Body of pancreas (tissue), 4 donors: ENCODE measurements around the gene ZNF26. TPM values are rescaled to one million over a fixed set of nuclear protein-coding genes. Genes with fewer than 3 reads are reported as not detected.

ENCODE experiments used
- ATAC-seq: fragments of 150-250 bp; one replicate; pipeline ENCODE4 v1.9.1; 2016
- DNase-seq, 4 donors: peaks; one replicate each; pipeline ENCODE4 v3.0.0-alpha.2; 2019
- H3K27ac ChIP-seq, 4 donors: fragments of 200-600 bp; sonication (generic); 1 replicate in 3 of 4; 2 replicates in 1 of 4; pipeline versions ENCODE4 v1.5.1 to v1.6.1; 2016 to 2019; ENCODE audit warnings: mild to moderate bottlenecking in 1 of 4, mixed read lengths in 1 of 4, moderate library complexity in 1 of 4
- H3K27me3 ChIP-seq, 2 donors: fragments of 200-600 bp; sonication (generic); one replicate each; pipeline ENCODE4 v1.6.0; 2016; ENCODE audit warnings: mild to moderate bottlenecking in 1 of 2
- H3K36me3 ChIP-seq, 2 donors: fragments of 200-600 bp; sonication (generic); replicated peaks in 1 of 2; 2 replicates each; pipeline ENCODE4 v1.5.1; 2016; ENCODE audit warnings: low read depth in 2 of 2; ENCODE audit not compliant: insufficient read depth in 1 of 2
- H3K4me1 ChIP-seq: fragments of 200-600 bp; sonication (generic); one replicate; pipeline ENCODE4 v1.6.0; 2016
- H3K4me3 ChIP-seq, 2 donors: fragments of 200-600 bp; sonication (generic); 1 replicate in 1 of 2; 2 replicates in 1 of 2; pipeline ENCODE4 v1.5.1; 2016 to 2019
- H3K9me3 ChIP-seq, 3 donors: fragments of 200-600 bp; sonication (generic); 1 replicate in 2 of 3; 2 replicates in 1 of 3; pipeline ENCODE4 v1.5.1; 2016
- POLR2A ChIP-seq, 3 donors: fragments of 450-650 bp; IDR thresholded peaks; one replicate each; pipeline ENCODE4 v1.6.1; 2016; ENCODE audit warnings: antibody characterized with exemption in 3 of 3, mild to moderate bottlenecking in 2 of 3
- WGBS, 2 donors: methylation state at CpG; one replicate each; pipeline ENCODE4 v1.1.5; 2017; 5-methylcytosine and 5-hydroxymethylcytosine counted together
- intact Hi-C: fragments of 100-400 bp; cut with DNase I; formaldehyde crosslinking; loops from one replicate; pipeline ENCODE4 v1.15.1; 2023
- total RNA-seq, 2 donors: library from RNA; depleted of rRNA; stranded (reverse); fragments of >200 nt; gene quantifications; one replicate each; pipeline ENCODE4 v1.1.0, GENCODE V29; 2016
- TF ChIP-seq, protein P1 (sequence below), 7 experiments: fragments of 450-650 bp in 4 of 7; fragments of 200-600 bp in 3 of 7; sonication (generic) in 3 of 7; IDR thresholded peaks; one replicate each; pipeline ENCODE4 v1.5.1; 2016 to 2019; ENCODE audit warnings: antibody characterized with exemption in 7 of 7

ZNF26 gene
- total RNA-seq, 2 donors from 2014 or later = 7.5 to 8.6 TPM

DNA sequence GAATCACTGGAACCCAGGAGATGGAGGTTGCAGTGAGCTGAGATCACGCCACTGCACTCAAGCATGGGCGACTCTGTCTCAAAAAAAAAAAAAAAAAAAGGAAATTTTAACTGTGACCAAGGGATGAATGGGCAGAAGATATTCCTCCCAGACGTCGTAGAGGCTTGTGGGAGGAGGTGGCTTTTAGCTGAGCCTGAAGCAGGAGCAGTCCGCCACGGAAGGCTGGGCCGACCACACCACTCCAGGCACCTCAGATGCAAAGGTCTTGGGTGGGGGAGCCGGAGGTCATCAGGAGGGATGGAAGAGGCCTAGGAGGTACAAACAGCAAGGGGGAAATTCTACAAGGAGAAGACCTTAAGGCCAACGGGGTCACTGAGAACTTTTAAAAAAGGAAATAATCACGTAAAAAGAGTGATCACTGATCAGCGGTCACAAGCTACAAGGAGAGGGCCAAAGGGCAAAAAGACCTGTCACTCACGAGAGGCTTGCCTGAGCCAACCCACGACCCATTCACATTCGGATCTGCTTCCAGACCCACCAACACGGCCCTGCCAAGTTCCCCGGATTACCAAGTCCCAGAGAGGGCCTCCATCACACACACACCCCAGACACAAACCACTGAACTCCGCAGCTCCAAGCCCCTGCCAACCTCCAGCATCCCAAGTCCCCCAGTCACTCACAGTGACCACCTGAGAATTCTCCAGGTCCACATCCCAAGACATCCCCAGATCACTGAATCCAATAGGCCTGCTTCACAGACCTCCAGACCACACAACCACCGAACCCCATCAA lies 33.6 kb upstream of the ZNF26 start:
- no peaks in the 10 kb centered on the region for H3K36me3 ChIP-seq
- H3K4me1 ChIP-seq = peaks cover 21% of the 10 kb centered on the region
- H3K27ac ChIP-seq = no peak overlapping the region
- 95 to 97% methylated on average over 18 of the region's 18 CpGs for WGBS, 2 donors
- no peaks in the 10 kb centered on the region for H3K27me3 ChIP-seq
- H3K4me3 ChIP-seq = no peak overlapping the region
- ATAC-seq (no peak), DNase-seq (no peak)
- TF ChIP-seq POLR2A (IDR thresholded peaks at IDR 0.05) = no peak
- TF ChIP-seq, protein P1, sequence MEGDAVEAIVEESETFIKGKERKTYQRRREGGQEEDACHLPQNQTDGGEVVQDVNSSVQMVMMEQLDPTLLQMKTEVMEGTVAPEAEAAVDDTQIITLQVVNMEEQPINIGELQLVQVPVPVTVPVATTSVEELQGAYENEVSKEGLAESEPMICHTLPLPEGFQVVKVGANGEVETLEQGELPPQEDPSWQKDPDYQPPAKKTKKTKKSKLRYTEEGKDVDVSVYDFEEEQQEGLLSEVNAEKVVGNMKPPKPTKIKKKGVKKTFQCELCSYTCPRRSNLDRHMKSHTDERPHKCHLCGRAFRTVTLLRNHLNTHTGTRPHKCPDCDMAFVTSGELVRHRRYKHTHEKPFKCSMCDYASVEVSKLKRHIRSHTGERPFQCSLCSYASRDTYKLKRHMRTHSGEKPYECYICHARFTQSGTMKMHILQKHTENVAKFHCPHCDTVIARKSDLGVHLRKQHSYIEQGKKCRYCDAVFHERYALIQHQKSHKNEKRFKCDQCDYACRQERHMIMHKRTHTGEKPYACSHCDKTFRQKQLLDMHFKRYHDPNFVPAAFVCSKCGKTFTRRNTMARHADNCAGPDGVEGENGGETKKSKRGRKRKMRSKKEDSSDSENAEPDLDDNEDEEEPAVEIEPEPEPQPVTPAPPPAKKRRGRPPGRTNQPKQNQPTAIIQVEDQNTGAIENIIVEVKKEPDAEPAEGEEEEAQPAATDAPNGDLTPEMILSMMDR (IDR thresholded peaks at IDR 0.05) = no peak
- peaks cover 0 to 31% (median 0%) of the 10 kb centered on the region in 3 donors for H3K9me3 ChIP-seq
- intact Hi-C loops = no loop called here

DNA sequence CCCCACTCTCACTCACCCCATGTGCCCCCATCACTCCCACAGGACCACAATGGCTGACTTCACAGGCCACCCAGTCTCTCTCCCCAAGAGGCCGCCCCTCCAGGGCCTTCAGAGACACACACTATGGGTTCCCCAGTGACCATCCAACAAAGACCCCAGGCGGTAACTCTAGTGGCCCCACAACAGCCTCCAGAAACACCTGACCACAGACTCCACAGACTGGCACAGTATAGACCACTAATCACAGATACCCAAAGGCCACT lies 33.1 kb upstream of the ZNF26 start:
- WGBS, 2 donors = 97 to 98% methylated on average over 2 of the region's 2 CpGs
- Histone ChIP-seq H3K9me3 (peaks cover 0 to 26% (median 0%) of the 10 kb centered on the region in 3 donors), H3K4me3 (no peak overlapping the region)

DNA sequence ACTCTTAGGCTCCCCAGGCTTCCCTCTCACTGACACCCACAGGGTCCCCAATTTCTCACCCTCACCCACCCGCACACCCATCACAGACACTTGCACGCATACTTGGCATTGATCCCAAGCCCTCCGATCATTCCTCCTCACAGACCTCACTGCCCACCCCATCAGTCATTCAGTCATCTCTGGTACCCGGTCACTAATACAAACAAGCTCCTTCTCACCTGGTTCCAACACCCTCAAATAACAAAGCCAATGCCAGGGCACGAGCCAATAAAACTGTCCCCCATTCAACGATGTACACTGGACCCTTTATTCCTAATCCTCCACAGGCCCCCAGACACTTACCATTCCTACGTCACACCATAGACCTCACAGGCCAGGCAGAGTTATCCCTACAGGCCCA lies 32.4 kb upstream of the ZNF26 start:
- H3K4me1 ChIP-seq = peaks cover 21% of the 10 kb centered on the region
- ATAC-seq = no peak
- no peaks in the 10 kb centered on the region for H3K27me3 ChIP-seq
- H3K9me3 ChIP-seq = peaks cover 0 to 19% (median 0%) of the 10 kb centered on the region in 3 donors
- no peak overlapping the region for H3K27ac ChIP-seq
- TF ChIP-seq POLR2A (IDR thresholded peaks at IDR 0.05) = no peak
- TF ChIP-seq, protein P1 (IDR thresholded peaks at IDR 0.05) = no peak
- 85 to 98% methylated on average over 7 of the region's 7 CpGs for WGBS, 2 donors
- no peak overlapping the region for H3K4me3 ChIP-seq
- H3K36me3 ChIP-seq = no peaks in the 10 kb centered on the region
- DNase-seq = no peak
- intact Hi-C loops = no loop called here

More for the DNA sequence above, 33.1 kb upstream of the ZNF26 start:
- intact Hi-C loops = no loop called here
- DNase-seq (no peak), ATAC-seq (no peak)
- Histone ChIP-seq H3K27ac (no peak overlapping the region), H3K4me1 (peaks cover 21% of the 10 kb centered on the region), H3K27me3 (no peaks in the 10 kb centered on the region), H3K36me3 (no peaks in the 10 kb centered on the region)
- TF ChIP-seq POLR2A (IDR thresholded peaks at IDR 0.05) = no peak
- TF ChIP-seq, protein P1 (IDR thresholded peaks at IDR 0.05) = no peak

DNA sequence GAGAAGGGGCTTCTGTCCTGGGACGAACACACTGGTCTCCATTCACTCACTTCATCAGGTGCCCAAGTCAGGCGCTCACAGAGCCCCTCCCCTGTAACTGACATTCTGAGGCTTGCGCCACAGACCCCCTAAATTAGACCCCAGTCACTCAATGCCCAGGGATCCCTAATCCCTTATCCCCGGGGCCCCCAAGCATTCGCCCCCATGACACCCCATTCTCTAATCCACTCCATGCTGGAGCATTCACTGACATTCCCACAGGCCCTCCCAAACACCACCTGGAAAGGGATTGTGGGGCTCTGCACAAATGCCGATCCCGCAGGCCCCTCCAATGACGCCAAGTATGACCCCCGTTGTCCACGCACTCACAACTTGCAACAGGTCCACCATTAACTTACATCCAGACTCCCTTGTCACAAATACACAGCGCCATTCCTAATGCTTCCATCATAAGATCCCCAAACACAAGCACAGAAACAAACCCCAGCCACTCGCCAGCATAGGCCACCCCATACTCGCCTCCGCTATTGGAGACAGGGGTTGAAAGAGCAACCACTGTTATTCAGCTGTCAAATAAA lies 31.6 kb upstream of the ZNF26 start:
- no peaks in the 10 kb centered on the region for H3K27me3 ChIP-seq
- peaks cover 21% of the 10 kb centered on the region for H3K4me1 ChIP-seq
- peaks cover 0 to 11% (median 0%) of the 10 kb centered on the region in 3 donors for H3K9me3 ChIP-seq
- ATAC-seq (no peak), DNase-seq (no peak)
- no peak overlapping the region for H3K4me3 ChIP-seq
- peak overlapping the region in 1 of 4 donors; percentile 89 for H3K27ac ChIP-seq
- TF ChIP-seq POLR2A (IDR thresholded peaks at IDR 0.05) = no peak
- TF ChIP-seq, protein P1 (IDR thresholded peaks at IDR 0.05) = no peak
- intact Hi-C loops = no loop called here
- H3K36me3 ChIP-seq = no peaks in the 10 kb centered on the region
- 92 to 93% methylated on average over 14 of the region's 14 CpGs for WGBS, 2 donors
